Sigmoid colon (tissue), 7 donors: ENCODE measurements around the gene ETNPPL. TPM values are rescaled to one million over a fixed set of nuclear protein-coding genes. Genes with fewer than 3 reads are reported as not detected.
"Not testable (repeated sequence)": the region's sequence is repeated elsewhere in the genome, so short reads cannot be mapped to it uniquely, and the experiment has no call there.

Experiments used
- DNase-seq: peaks from one replicate; pipeline ENCODE4 v3.0.0-alpha.2; 2019
- H3K27ac ChIP-seq, 4 donors: fragments of 200-600 bp; sonication (generic); one replicate each; pipeline ENCODE4 v1.5.1; 2016 to 2019; ENCODE audit warnings: mild to moderate bottlenecking in 1 of 4
- H3K27me3 ChIP-seq, 3 donors: fragments of 200-600 bp; sonication (generic); one replicate each; pipeline ENCODE4 v1.5.1; 2019; ENCODE audit warnings: mild to moderate bottlenecking in 1 of 3
- H3K36me3 ChIP-seq, 4 donors: fragments of 200-600 bp; sonication (generic); one replicate each; pipeline ENCODE4 v1.5.1; 2016 to 2019
- H3K4me1 ChIP-seq, 4 donors: fragments of 200-600 bp; sonication (generic); one replicate each; pipeline ENCODE4 v1.5.1; 2017 to 2019
- H3K4me3 ChIP-seq, 4 donors: fragments of 200-600 bp; sonication (generic); one replicate each; pipeline ENCODE4 v1.5.1; 2017 to 2019; ENCODE audit warnings: mild to moderate bottlenecking in 2 of 4, moderate library complexity in 1 of 4
- H3K9me3 ChIP-seq, 4 donors: fragments of 200-600 bp in 3 of 4; sonication (generic) in 3 of 4; one replicate each; pipeline versions ENCODE4 v1.5.1 to v1.6.1; 2013 to 2019
- CTCF ChIP-seq, 4 experiments: fragments of 450-650 bp in 3 of 4; fragments of 200-600 bp in 1 of 4; IDR thresholded peaks; one replicate each; pipeline ENCODE4 v1.5.1; 2016 to 2019; ENCODE audit warnings: antibody characterized with exemption in 4 of 4, mild to moderate bottlenecking in 3 of 4, moderate library complexity in 2 of 4
- EP300 ChIP-seq, 4 donors: sonication (generic); formaldehyde crosslinking; IDR thresholded peaks; one replicate each; pipeline ENCODE4 v1.6.1; 2017; ENCODE audit warnings: antibody characterized with exemption in 4 of 4
- POLR2A ChIP-seq, 2 donors: fragments of 450-650 bp; IDR thresholded peaks; one replicate each; pipeline ENCODE4 v1.6.1; 2016; ENCODE audit warnings: antibody characterized with exemption in 2 of 2, mild to moderate bottlenecking in 2 of 2, moderate library complexity in 2 of 2
- POLR2AphosphoS5 ChIP-seq, 4 donors: sonication (generic); formaldehyde crosslinking; IDR thresholded peaks; one replicate each; pipeline ENCODE4 v1.6.1; 2017; ENCODE audit warnings: antibody characterized with exemption in 4 of 4
- whole genome bisulfite sequencing, 2 donors: extraction: QIAGEN DNeasy Blood & Tissue Kit; methylation state at CpG; one replicate each; pipeline ENCODE4 v1.1.7; 2013; 5-methylcytosine and 5-hydroxymethylcytosine counted together
- intact Hi-C: fragments of 100-400 bp; cut with DNase I; formaldehyde crosslinking; loops from one replicate; pipeline ENCODE4 v1.15.1; 2023
- polyA plus RNA-seq, 3 donors: library from polyadenylated mRNA; stranded (reverse); fragments of 200-250 nt; gene quantifications; one replicate each; pipeline ENCODE4 v1.2.3, GENCODE V29; 2013
- total RNA-seq, 4 donors: library from RNA; depleted of rRNA; stranded (reverse); fragments of >200 nt; gene quantifications; one replicate each; pipeline ENCODE4 v1.1.0, GENCODE V29; 2016
- donor health status: healthy with polysubstance abuse.
- donor health status: Bipolar disorder and iron deficiency.
- donor health status: healthy.

The ETNPPL gene
- total and polyA plus RNA-seq, 7 donors = 0.36 TPM; not detected in 6

- Histone ChIP-seq H3K4me3 (no peak overlapping the region), H3K9me3 (no peaks in the 10 kb centered on the region), H3K27ac (no peak overlapping the region), H3K4me1 (no peaks in the 10 kb centered on the region), H3K27me3 (no peaks in the 10 kb centered on the region), H3K36me3 (no peaks in the 10 kb centered on the region)
- DNase-seq = no peak
- 12 to 54% methylated on average over 4 of the region's 4 CpGs for WGBS, 2 donors
- intact Hi-C loops = no loop called here
- TF ChIP-seq POLR2AphosphoS5 (IDR thresholded peaks at IDR 0.05) = no peak
- no peak for TF ChIP-seq EP300 (IDR thresholded peaks at IDR 0.05)
- no peak for TF ChIP-seq CTCF (IDR thresholded peaks at IDR 0.05)
- TF ChIP-seq POLR2A (IDR thresholded peaks at IDR 0.05) = no peak
These were observed 48.0 kb downstream of the ETNPPL start for GRCh38 chr4:108714880-108715279.

- H3K9me3 ChIP-seq, H3K4me1 ChIP-seq, H3K36me3 ChIP-seq, intact Hi-C loops, H3K4me3 ChIP-seq, H3K27me3 ChIP-seq, DNase-seq, H3K27ac ChIP-seq: not testable (repeated sequence)
- WGBS, 2 donors = 69 to 75% methylated on average over 7 of the region's 7 CpGs
These were observed 52.3 kb downstream of the ETNPPL start for GRCh38 chr4:108710578-108710977.

- no peaks in the 10 kb centered on the region for H3K4me1 ChIP-seq
- no peaks in the 10 kb centered on the region for H3K36me3 ChIP-seq
- DNase-seq = no peak
- intact Hi-C loops = no loop called here
- H3K27me3 ChIP-seq = no peaks in the 10 kb centered on the region
- 66 to 68% methylated on average over 7 of the region's 7 CpGs for WGBS, 2 donors
- no peaks in the 10 kb centered on the region for H3K9me3 ChIP-seq
- H3K27ac ChIP-seq = no peak overlapping the region
- no peak overlapping the region for H3K4me3 ChIP-seq
- TF ChIP-seq CTCF (IDR thresholded peaks at IDR 0.05) (no peak), EP300 (IDR thresholded peaks at IDR 0.05) (no peak), POLR2A (IDR thresholded peaks at IDR 0.05) (no peak), POLR2AphosphoS5 (IDR thresholded peaks at IDR 0.05) (no peak)
These were observed 53.1 kb downstream of the ETNPPL start for GRCh38 chr4:108709722-108710121.

- intact Hi-C loops = no loop called here
- TF ChIP-seq CTCF (IDR thresholded peaks at IDR 0.05) = no peak
- no peak for TF ChIP-seq POLR2AphosphoS5 (IDR thresholded peaks at IDR 0.05)
- no peak for TF ChIP-seq EP300 (IDR thresholded peaks at IDR 0.05)
- no peak for TF ChIP-seq POLR2A (IDR thresholded peaks at IDR 0.05)
- no peaks in the 10 kb centered on the region for H3K9me3 ChIP-seq
- no peak overlapping the region for H3K27ac ChIP-seq
- H3K27me3 ChIP-seq = no peaks in the 10 kb centered on the region
- no peak for DNase-seq
- WGBS, 2 donors = 83 to 86% methylated on average over 10 of the region's 10 CpGs
- no peaks in the 10 kb centered on the region for H3K4me1 ChIP-seq
- no peak overlapping the region for H3K4me3 ChIP-seq
- no peaks in the 10 kb centered on the region for H3K36me3 ChIP-seq
These were observed 53.6 kb downstream of the ETNPPL start for GRCh38 chr4:108709234-108709633.

- 62 to 71% methylated on average over 4 of the region's 4 CpGs for WGBS, 2 donors
- no peak overlapping the region for H3K27ac ChIP-seq
- H3K27me3 ChIP-seq = no peaks in the 10 kb centered on the region
- intact Hi-C loops = no loop called here
- no peaks in the 10 kb centered on the region for H3K4me1 ChIP-seq
- TF ChIP-seq CTCF (IDR thresholded peaks at IDR 0.05) = no peak
- no peak for TF ChIP-seq POLR2A (IDR thresholded peaks at IDR 0.05)
- no peak for TF ChIP-seq POLR2AphosphoS5 (IDR thresholded peaks at IDR 0.05)
- TF ChIP-seq EP300 (IDR thresholded peaks at IDR 0.05) = no peak
- no peak for DNase-seq
- H3K9me3 ChIP-seq = no peaks in the 10 kb centered on the region
- no peak overlapping the region for H3K4me3 ChIP-seq
- H3K36me3 ChIP-seq = no peaks in the 10 kb centered on the region
These were observed 56.6 kb downstream of the ETNPPL start for GRCh38 chr4:108706289-108706688.
